ENCODE results near the gene RELN. TPM values are rescaled to one million over a fixed set of nuclear protein-coding genes. Genes with fewer than 3 reads are reported as not detected.

RELN gene
- total and polyA plus RNA-seq, 2 donors (not counting 1 experiment from before 2014, with no cell fraction given): 0.33 to 31.8 TPM

- no peak overlapping the region for H3K4me3 ChIP-seq (replicated peaks in 1 of 4; ENCODE audit: control extremely low read depth in 1 of 4, insufficient read depth in 1 of 4, low read depth in 3 of 4, low read length in 4 of 4)
- TF ChIP-seq CTCF (conservative IDR thresholded peaks at IDR 0.05 in 1 of 2, IDR thresholded peaks at IDR 0.05 in 1 of 2; ENCODE audit: low read depth in 1 of 2, low read length in 2 of 2) (no peak), EZH2 (IDR thresholded peaks at IDR 0.05; ENCODE audit: low read length, missing control alignments) (no peak)
- H3K4me2 ChIP-seq (ENCODE audit: extremely low read depth, insufficient read depth, low read length): no peak overlapping the region
- no peaks in the 10 kb centered on the region for H3K27me3 ChIP-seq (ENCODE audit: control insufficient read depth, insufficient read depth, low read length)
- no peaks in the 10 kb centered on the region for H4K20me1 ChIP-seq (ENCODE audit: control insufficient read depth, extremely low read depth, insufficient read depth, low read length)
- no peaks in the 10 kb centered on the region for H3K79me2 ChIP-seq (ENCODE audit: control insufficient read depth, insufficient read depth, low read length)
- no peaks in the 10 kb centered on the region for H3K9me3 ChIP-seq (ENCODE audit: control insufficient read depth, insufficient read depth, low read depth, low read length)
- no peak for DNase-seq (ENCODE audit: low read depth in 2 of 2)
- H3K9ac ChIP-seq (ENCODE audit: insufficient read depth, low read length): no peak overlapping the region
- no peak overlapping the region for H3K27ac ChIP-seq (ENCODE audit: insufficient read depth, low read length)
- no peaks in the 10 kb centered on the region for H3K4me1 ChIP-seq (ENCODE audit: control insufficient read depth, extremely low read depth, insufficient read depth, low read length)
- no peak overlapping the region for H2AFZ ChIP-seq (ENCODE audit: low read length)
- no peaks in the 10 kb centered on the region for H3K36me3 ChIP-seq (ENCODE audit: control insufficient read depth, insufficient read depth, low read length)
These were observed 224.6 kb downstream of the RELN start for GRCh38 chr7:103764901-103765300.

- H3K4me2 ChIP-seq (ENCODE audit: extremely low read depth, insufficient read depth, low read length): no peak overlapping the region
- no peaks in the 10 kb centered on the region for H3K4me1 ChIP-seq (ENCODE audit: control insufficient read depth, extremely low read depth, insufficient read depth, low read length)
- no peak for TF ChIP-seq CTCF (conservative IDR thresholded peaks at IDR 0.05 in 1 of 2, IDR thresholded peaks at IDR 0.05 in 1 of 2; ENCODE audit: low read depth in 1 of 2, low read length in 2 of 2)
- no peak for TF ChIP-seq EZH2 (IDR thresholded peaks at IDR 0.05; ENCODE audit: low read length, missing control alignments)
- H3K36me3 ChIP-seq (ENCODE audit: control insufficient read depth, insufficient read depth, low read length): no peaks in the 10 kb centered on the region
- H3K79me2 ChIP-seq (ENCODE audit: control insufficient read depth, insufficient read depth, low read length): no peaks in the 10 kb centered on the region
- H3K9me3 ChIP-seq (ENCODE audit: control insufficient read depth, insufficient read depth, low read depth, low read length): no peaks in the 10 kb centered on the region
- H3K27me3 ChIP-seq (ENCODE audit: control insufficient read depth, insufficient read depth, low read length): no peaks in the 10 kb centered on the region
- H3K27ac ChIP-seq (ENCODE audit: insufficient read depth, low read length): no peak overlapping the region
- no peaks in the 10 kb centered on the region for H4K20me1 ChIP-seq (ENCODE audit: control insufficient read depth, extremely low read depth, insufficient read depth, low read length)
- H3K9ac ChIP-seq (ENCODE audit: insufficient read depth, low read length): no peak overlapping the region
- H2AFZ ChIP-seq (ENCODE audit: low read length): no peak overlapping the region
- H3K4me3 ChIP-seq (replicated peaks in 1 of 4; ENCODE audit: control extremely low read depth in 1 of 4, insufficient read depth in 1 of 4, low read depth in 3 of 4, low read length in 4 of 4): no peak overlapping the region
- DNase-seq (ENCODE audit: low read depth in 2 of 2): no peak
These were observed 226.6 kb downstream of the RELN start for GRCh38 chr7:103762877-103763276.

- H3K27me3 ChIP-seq (ENCODE audit: control insufficient read depth, insufficient read depth, low read length): no peaks in the 10 kb centered on the region
- no peak overlapping the region for H3K4me3 ChIP-seq (replicated peaks in 1 of 4; ENCODE audit: control extremely low read depth in 1 of 4, insufficient read depth in 1 of 4, low read depth in 3 of 4, low read length in 4 of 4)
- no peak overlapping the region for H3K4me2 ChIP-seq (ENCODE audit: extremely low read depth, insufficient read depth, low read length)
- H2AFZ ChIP-seq (ENCODE audit: low read length): no peak overlapping the region
- H3K36me3 ChIP-seq (ENCODE audit: control insufficient read depth, insufficient read depth, low read length): no peaks in the 10 kb centered on the region
- H3K27ac ChIP-seq (ENCODE audit: insufficient read depth, low read length): no peak overlapping the region
- DNase-seq (ENCODE audit: low read depth in 2 of 2): no peak
- H3K79me2 ChIP-seq (ENCODE audit: control insufficient read depth, insufficient read depth, low read length): no peaks in the 10 kb centered on the region
- no peaks in the 10 kb centered on the region for H3K4me1 ChIP-seq (ENCODE audit: control insufficient read depth, extremely low read depth, insufficient read depth, low read length)
- no peaks in the 10 kb centered on the region for H4K20me1 ChIP-seq (ENCODE audit: control insufficient read depth, extremely low read depth, insufficient read depth, low read length)
- TF ChIP-seq EZH2 (IDR thresholded peaks at IDR 0.05; ENCODE audit: low read length, missing control alignments) (no peak), CTCF (conservative IDR thresholded peaks at IDR 0.05 in 1 of 2, IDR thresholded peaks at IDR 0.05 in 1 of 2; ENCODE audit: low read depth in 1 of 2, low read length in 2 of 2) (no peak)
- H3K9ac ChIP-seq (ENCODE audit: insufficient read depth, low read length): no peak overlapping the region
- no peaks in the 10 kb centered on the region for H3K9me3 ChIP-seq (ENCODE audit: control insufficient read depth, insufficient read depth, low read depth, low read length)
These were observed 227.2 kb downstream of the RELN start for GRCh38 chr7:103762065-103762760.

Data from fibroblast of lung (primary cell).